Glutamatergic neuron (in vitro differentiated cells): ENCODE results near the gene SYT17. TPM values are rescaled to one million over a fixed set of nuclear protein-coding genes. Genes with fewer than 3 reads are reported as not detected.

Experiments used
- DNase-seq: peaks from one replicate; pipeline ENCODE4 v3.0.0; 2022
- H3K27ac Mint-ChIP-seq: one replicate; pipeline ENCODE4 v1.8.0; 2020; ENCODE audit warnings: mild to moderate bottlenecking, mixed read lengths, inconsistent platforms; ENCODE audit not compliant: unreplicated experiment
- H3K27me3 Mint-ChIP-seq: one replicate; pipeline ENCODE4 v1.8.0; 2020; ENCODE audit warnings: mild to moderate bottlenecking, moderate library complexity, mixed read lengths, inconsistent platforms; ENCODE audit not compliant: unreplicated experiment
- H3K36me3 Mint-ChIP-seq: one replicate; pipeline ENCODE4 v1.8.0; 2020; ENCODE audit warnings: mild to moderate bottlenecking, mixed read lengths, inconsistent platforms; ENCODE audit not compliant: unreplicated experiment
- H3K4me1 Mint-ChIP-seq: one replicate; pipeline ENCODE4 v1.8.0; 2020; ENCODE audit warnings: mild to moderate bottlenecking, low read depth, mixed read lengths, inconsistent platforms; ENCODE audit not compliant: unreplicated experiment
- H3K4me3 Mint-ChIP-seq: one replicate; pipeline ENCODE4 v1.8.0; 2020; ENCODE audit warnings: mild to moderate bottlenecking, mixed read lengths, inconsistent platforms; ENCODE audit not compliant: unreplicated experiment
- H3K9me3 Mint-ChIP-seq: one replicate; pipeline ENCODE4 v1.8.0; 2020; ENCODE audit warnings: mild to moderate bottlenecking, moderate library complexity, mixed read lengths, inconsistent platforms; ENCODE audit not compliant: unreplicated experiment
- total RNA-seq: library from RNA; stranded (reverse); fragmentation: NEBNext Ultra II Directional; extraction: Animal tissue kit (Norgen Biotek cat#: 25700); gene quantifications from one replicate; pipeline ENCODE4 v1.2.1, GENCODE V29; 2021; ENCODE audit not compliant: unreplicated experiment
- TF ChIP-seq, protein P1 (sequence below): fragments of 200-600 bp; sonication (generic); IDR thresholded peaks from one replicate; pipeline ENCODE4 v1.5.0; 2021; ENCODE audit not compliant: partially characterized antibody, unreplicated experiment

The SYT17 gene
- total RNA-seq, 1 donor from 2014 or later, result 10.0 TPM

DNA sequence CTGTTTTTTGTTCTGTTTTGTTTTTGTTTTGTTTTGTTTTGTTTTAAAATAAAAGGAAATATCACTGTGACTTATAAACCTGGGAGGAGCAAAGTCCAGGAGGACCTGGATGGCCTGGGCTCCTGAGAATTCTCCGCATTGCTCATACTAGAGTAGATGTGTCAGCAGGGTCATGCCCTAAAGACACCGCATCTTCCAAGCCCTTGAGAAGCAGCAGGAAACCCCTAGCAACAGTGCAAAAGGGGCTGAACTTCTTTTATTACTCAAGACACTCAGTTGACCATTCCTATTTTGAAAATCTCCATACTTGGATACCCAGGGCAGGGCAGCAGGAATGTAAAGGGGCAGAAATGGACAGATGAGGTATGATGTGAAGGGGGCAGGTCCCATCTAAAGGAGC is 51.8 kb downstream of the SYT17 start:
- DNase-seq, result no peak
- peaks cover 6% of the 10 kb centered on the region for H3K36me3 Mint-ChIP-seq
- H3K27me3 Mint-ChIP-seq, result no peaks in the 10 kb centered on the region
- H3K27ac Mint-ChIP-seq, result no peak overlapping the region
- H3K4me3 Mint-ChIP-seq, result no peak overlapping the region
- H3K9me3 Mint-ChIP-seq, result peaks cover 7% of the 10 kb centered on the region
- TF ChIP-seq, protein P1, sequence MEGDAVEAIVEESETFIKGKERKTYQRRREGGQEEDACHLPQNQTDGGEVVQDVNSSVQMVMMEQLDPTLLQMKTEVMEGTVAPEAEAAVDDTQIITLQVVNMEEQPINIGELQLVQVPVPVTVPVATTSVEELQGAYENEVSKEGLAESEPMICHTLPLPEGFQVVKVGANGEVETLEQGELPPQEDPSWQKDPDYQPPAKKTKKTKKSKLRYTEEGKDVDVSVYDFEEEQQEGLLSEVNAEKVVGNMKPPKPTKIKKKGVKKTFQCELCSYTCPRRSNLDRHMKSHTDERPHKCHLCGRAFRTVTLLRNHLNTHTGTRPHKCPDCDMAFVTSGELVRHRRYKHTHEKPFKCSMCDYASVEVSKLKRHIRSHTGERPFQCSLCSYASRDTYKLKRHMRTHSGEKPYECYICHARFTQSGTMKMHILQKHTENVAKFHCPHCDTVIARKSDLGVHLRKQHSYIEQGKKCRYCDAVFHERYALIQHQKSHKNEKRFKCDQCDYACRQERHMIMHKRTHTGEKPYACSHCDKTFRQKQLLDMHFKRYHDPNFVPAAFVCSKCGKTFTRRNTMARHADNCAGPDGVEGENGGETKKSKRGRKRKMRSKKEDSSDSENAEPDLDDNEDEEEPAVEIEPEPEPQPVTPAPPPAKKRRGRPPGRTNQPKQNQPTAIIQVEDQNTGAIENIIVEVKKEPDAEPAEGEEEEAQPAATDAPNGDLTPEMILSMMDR, result no peak
- H3K4me1 Mint-ChIP-seq, result no peaks in the 10 kb centered on the region

DNA sequence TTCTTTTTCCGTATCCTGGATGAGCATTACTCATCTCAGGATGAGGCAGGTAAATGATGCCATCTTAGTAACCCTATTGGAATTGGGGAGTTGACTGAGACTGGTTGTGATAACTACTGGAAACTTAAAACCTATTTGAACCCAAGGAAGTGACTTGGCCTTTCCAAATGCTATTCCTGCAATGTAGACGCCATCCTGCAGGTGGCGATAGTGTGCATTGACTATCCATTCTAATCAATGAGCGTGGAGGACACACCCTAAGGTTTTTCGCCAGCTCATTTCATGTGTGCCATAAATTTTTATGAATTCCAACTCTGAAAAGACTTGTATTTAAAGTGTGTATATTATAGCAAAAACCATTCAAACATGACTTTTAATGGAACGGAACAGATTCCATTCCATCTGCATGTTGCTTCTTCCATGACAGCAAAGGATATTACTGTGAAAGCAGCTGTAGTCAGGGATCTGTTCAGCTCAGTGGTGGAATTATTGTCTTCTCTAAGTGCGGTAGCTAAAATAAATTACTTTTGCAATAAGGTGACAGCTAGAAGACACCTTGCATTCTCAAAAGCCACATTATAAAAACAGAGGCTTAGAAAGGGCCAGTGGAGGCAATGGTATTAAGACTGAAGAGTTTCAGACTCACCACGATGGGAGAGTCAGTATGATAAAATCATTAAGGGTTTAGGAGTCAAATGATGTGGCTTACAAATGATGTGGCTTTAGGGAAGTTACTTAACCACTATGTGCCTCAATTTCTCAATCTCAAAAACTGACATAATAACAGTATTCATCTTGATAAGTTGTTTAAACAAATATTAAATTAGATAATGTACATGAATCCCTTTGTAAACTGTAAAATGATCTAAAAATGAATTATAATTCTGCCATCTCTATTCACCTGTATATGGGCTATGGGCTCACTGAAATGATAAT is 55.5 kb downstream of the SYT17 start:
- H3K27me3 Mint-ChIP-seq, result no peaks in the 10 kb centered on the region
- peaks cover 6% of the 10 kb centered on the region for H3K36me3 Mint-ChIP-seq
- DNase-seq, result peak; percentile 76
- peaks cover 4% of the 10 kb centered on the region for H3K9me3 Mint-ChIP-seq
- no peak overlapping the region for H3K4me3 Mint-ChIP-seq
- TF ChIP-seq, protein P1, result peak; percentile 81
- H3K27ac Mint-ChIP-seq, result no peak overlapping the region
- H3K4me1 Mint-ChIP-seq, result no peaks in the 10 kb centered on the region

DNA sequence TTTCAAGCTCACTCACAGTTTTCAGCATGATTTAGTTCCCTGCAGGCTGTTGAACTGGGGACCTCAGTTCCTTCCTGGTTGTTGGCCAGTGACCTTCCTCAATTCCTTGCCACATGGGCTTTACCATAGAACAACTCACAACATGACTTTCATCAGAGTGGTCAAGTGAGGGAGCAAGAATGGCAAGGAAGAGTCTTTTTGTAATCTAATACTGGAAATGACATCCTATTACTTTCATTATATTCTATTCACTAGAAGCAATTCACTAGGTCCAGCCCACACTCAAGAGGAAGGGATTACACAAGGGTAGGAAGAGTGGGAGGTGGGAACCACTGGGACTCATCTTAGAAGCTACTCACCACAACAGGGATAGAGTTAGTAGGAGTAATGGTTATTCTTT is 57.6 kb downstream of the SYT17 start:
- DNase-seq, result no peak
- Mint-ChIP-seq H3K27me3 (no peaks in the 10 kb centered on the region), H3K9me3 (peaks cover 4% of the 10 kb centered on the region), H3K36me3 (peaks cover 6% of the 10 kb centered on the region), H3K27ac (no peak overlapping the region), H3K4me3 (no peak overlapping the region), H3K4me1 (no peaks in the 10 kb centered on the region)
- TF ChIP-seq, protein P1, result no peak

DNA sequence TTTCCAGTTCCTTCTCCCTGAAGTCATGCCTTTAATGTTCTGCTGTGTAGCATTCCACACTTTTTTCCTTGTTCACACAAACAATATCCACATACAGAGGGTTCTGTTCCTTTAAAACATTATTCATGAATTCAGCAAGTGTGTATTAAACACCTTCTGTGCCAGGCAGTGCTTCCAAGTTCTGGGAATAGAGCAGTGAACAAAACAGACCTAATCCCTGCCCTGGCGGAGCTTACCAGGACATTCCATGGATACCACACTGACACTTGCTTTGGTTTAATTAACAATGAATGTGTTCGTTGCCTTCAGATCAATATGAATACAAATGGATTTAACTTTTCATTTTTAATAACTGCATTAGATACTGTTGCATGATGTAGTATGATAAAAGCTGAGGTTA is 59.6 kb downstream of the SYT17 start:
- Mint-ChIP-seq H3K27me3 (no peaks in the 10 kb centered on the region), H3K9me3 (peaks cover 4% of the 10 kb centered on the region), H3K36me3 (peaks cover 6% of the 10 kb centered on the region), H3K27ac (no peak overlapping the region), H3K4me1 (no peaks in the 10 kb centered on the region), H3K4me3 (no peak overlapping the region)
- TF ChIP-seq, protein P1, result no peak
- no peak for DNase-seq

DNA sequence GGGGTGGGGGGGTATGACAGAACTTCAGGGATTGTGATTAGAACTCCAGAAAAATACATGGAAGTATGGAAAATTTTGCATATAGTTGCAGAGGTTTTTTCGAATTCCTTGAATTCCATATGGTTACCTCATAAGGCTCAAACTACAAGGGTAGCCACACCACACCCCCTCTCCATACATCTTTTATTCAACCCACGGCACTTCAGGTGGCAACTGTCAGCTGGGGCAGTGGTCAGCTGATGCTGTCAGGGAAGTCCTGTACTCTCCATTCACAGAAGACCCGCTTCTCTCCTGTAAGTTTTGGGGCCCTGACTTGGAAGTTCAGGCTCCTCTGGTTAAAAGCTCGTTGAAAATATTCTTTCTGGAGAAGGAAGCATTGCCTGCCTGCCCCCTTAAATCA is 60.0 kb downstream of the SYT17 start:
- Mint-ChIP-seq H3K4me1 (no peaks in the 10 kb centered on the region), H3K4me3 (no peak overlapping the region), H3K9me3 (peaks cover 4% of the 10 kb centered on the region), H3K36me3 (peaks cover 6% of the 10 kb centered on the region), H3K27me3 (no peaks in the 10 kb centered on the region), H3K27ac (no peak overlapping the region)
- DNase-seq, result no peak
- TF ChIP-seq, protein P1, result no peak
